RWPE1 (cell line): ENCODE measurements around the gene EPB41L5.

Experiments used
- CTCF ChIA-PET: fragments of 350-600 bp; sonication (Branson Sonifier 250); formaldehyde crosslinking; extraction: SDS; loops from one replicate; lab custom pipeline; 2021; lab: Yijun Ruan, JAX
- POLR2A ChIA-PET: fragments of 400-600 bp; formaldehyde crosslinking; extraction: SDS; loops from one replicate; lab custom pipeline; 2020; ENCODE audit warnings: antibody characterized with exemption; ENCODE audit not compliant: low non-redundant PET; lab: Yijun Ruan, JAX
- DNase-seq: peaks from one replicate; pipeline ENCODE4 v3.0.0; 2012; ENCODE audit warnings: low spot score
- H3K27ac ChIP-seq: fragments of 450-650 bp; 2 replicates; pipeline ENCODE4 v1.5.1; 2017
- TF ChIP-seq, protein P1 (sequence below): fragments of 450-650 bp; conservative IDR thresholded peaks from 2 replicates; pipeline ENCODE4 v1.5.1; 2017; ENCODE audit warnings: low read depth, mild to moderate bottlenecking

EPB41L5 gene

DNA sequence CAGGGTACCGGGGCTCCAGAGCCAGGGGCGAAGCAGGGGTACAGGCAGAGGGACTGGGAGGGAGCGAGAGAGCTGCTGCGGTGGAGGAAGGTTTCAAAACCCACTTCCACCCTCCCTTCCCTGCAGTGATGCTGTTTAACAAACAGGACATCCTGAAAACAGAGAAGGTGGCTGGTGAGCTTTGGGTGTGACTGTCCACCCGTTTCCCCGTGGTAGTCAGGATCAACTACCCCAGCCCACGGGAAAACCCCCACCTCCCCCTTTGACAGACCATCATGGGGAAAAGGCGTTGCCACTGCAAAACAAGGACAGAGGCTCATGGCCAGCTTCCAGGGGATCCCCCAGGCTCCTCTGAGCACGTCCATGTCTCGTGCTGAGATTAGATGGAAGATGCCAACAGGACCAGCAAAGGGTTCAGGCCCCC, 197.4 kb downstream of the EPB41L5 start:
- no peak for DNase-seq
- no peak overlapping the region for H3K27ac ChIP-seq
- POLR2A ChIA-PET: no interaction called here
- CTCF ChIA-PET: interaction anchor here (0.5 to 1.1 kb wide), 3 partner anchors 15 to 182 kb away, joined by 3 to 4 read pairs (median 3); no protein-coding TSS in a partner anchor
- TF ChIP-seq, protein P1, sequence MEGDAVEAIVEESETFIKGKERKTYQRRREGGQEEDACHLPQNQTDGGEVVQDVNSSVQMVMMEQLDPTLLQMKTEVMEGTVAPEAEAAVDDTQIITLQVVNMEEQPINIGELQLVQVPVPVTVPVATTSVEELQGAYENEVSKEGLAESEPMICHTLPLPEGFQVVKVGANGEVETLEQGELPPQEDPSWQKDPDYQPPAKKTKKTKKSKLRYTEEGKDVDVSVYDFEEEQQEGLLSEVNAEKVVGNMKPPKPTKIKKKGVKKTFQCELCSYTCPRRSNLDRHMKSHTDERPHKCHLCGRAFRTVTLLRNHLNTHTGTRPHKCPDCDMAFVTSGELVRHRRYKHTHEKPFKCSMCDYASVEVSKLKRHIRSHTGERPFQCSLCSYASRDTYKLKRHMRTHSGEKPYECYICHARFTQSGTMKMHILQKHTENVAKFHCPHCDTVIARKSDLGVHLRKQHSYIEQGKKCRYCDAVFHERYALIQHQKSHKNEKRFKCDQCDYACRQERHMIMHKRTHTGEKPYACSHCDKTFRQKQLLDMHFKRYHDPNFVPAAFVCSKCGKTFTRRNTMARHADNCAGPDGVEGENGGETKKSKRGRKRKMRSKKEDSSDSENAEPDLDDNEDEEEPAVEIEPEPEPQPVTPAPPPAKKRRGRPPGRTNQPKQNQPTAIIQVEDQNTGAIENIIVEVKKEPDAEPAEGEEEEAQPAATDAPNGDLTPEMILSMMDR: no peak

DNA sequence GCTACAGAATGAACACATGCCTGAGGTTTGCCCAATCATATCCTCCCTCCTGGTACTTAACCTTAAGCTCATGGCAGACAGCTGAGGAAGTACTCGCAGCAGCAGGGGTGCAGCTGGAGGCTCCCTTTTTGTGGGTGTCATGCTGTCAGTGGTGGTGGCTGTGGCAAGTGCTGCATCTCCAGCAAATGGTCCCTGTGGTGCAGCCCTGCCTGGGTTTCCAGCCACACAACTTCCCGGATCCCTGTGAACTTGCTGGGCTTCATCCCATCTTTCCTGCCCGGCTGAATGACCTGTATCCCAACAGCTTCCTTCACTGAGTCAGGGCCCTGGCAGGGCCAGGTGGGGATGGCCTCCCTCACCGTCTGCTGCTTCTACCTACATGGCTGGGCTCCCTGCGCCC, 205.3 kb downstream of the EPB41L5 start:
- ChIA-PET CTCF (no interaction called here), POLR2A (no interaction called here)
- H3K27ac ChIP-seq: no peak overlapping the region
- TF ChIP-seq, protein P1: no peak
- no peak for DNase-seq

DNA sequence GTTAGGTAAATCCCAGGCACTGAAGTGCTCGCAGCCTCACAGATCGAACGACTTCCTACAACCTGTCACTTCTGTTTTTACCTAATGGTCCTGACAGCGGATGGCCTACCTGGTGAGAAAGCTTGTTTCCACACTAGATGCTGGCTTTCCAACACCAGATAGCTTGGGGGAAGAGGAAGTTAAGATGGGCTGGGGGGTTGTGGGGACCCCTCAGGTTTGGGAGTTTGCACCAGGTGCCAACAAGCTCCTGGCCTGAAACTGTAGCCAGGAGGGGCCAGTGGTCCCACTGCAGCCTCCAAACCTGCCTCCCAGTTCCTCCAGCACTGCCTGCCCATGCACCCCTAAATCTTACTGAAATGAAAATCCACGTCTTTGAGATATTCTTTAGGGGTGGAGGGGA, 206.4 kb downstream of the EPB41L5 start:
- ChIA-PET CTCF (no interaction called here), POLR2A (no interaction called here)
- no peak for DNase-seq
- no peak overlapping the region for H3K27ac ChIP-seq
- TF ChIP-seq, protein P1: no peak

DNA sequence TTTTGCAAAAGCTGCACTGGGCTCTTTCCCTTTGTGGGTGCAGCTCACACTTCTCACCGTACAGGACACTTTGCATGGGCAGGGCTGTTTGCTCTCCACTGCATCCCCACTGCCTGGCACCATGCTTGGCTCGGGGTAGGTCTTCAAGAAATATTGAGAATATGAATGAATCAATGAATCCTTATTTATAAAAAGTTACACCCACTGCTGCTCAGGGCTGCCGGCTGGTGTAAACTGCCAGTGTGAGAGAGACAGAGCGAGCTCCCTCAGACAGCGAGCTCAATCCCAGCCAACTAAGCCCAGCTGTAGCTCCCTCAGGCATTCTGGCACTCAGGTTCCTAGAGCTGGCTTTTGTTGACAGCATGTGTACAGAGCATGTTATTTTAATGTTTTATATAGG, 206.9 kb downstream of the EPB41L5 start:
- no peak for DNase-seq
- ChIA-PET POLR2A (no interaction called here), CTCF (no interaction called here)
- no peak overlapping the region for H3K27ac ChIP-seq
- TF ChIP-seq, protein P1: no peak

DNA sequence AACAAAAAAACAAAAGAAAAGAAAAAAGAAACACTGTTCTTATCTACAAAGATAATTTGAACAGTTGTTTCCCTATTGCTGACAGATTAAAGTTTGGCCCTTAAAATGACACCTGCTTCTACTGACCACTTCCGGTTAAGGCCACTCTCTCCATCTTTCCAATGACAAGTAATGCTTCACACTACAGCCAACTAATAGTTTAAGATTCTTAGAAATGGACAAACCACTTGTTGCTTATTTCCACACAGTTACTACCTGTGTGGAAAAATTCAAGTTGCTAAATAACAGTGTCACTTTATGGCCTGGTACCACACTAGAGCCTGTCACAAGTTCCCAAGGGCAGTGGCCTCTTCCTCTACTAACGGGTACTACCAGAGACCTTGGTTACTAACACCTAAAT, 207.9 kb downstream of the EPB41L5 start:
- DNase-seq: no peak
- TF ChIP-seq, protein P1: no peak
- CTCF ChIA-PET: no interaction called here
- H3K27ac ChIP-seq: no peak overlapping the region
- POLR2A ChIA-PET: no interaction called here

DNA sequence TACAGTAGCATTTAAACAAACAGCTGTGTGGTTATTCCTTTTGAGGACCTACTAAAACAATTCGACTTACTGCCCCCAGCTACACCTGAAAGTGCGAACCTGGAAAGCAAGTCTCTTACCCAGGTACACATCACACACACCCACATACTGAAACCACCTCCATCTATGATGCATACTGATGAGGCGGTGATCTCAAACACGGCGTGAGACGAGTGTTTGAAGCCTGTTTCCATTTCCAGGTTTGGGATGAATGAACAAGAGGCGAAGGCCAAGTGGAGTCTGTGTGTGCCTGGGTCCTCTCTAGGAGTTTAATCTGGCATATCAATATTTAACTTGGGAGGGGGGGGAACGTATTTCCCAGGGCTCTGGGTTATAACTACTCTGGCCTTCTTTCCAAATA, 208.7 kb downstream of the EPB41L5 start:
- no peak overlapping the region for H3K27ac ChIP-seq
- CTCF ChIA-PET: interaction anchor here (0.5 kb wide), 1 partner anchor 1075 kb away, joined by 3 read pairs; no protein-coding TSS in a partner anchor
- POLR2A ChIA-PET: no interaction called here
- TF ChIP-seq, protein P1: no peak
- DNase-seq: no peak
